Activated T-helper 1 cell treated with anti-CD3 and anti-CD28 coated beads, Interleukin-12 subunit alpha, Interleukin-12 subunit beta, Interleukin-2, Interleukin-4 antibody, amounts not matched to agents 30 ng/mL and 10 ng/mL and 1 ng/mL, durations not matched to agents 14 hours and 24 hours and 36 hours (primary cell): ENCODE measurements around the gene IMMT. TPM values are rescaled to one million over a fixed set of nuclear protein-coding genes. Genes with fewer than 3 reads are reported as not detected.

Experiments
- DNase-seq: peaks from one replicate; pipeline ENCODE4 v3.0.0; 2021; ENCODE audit warnings: low spot score
- H3K27ac Mint-ChIP-seq: one replicate; pipeline ENCODE4 v1.8.0; 2021; ENCODE audit warnings: mild to moderate bottlenecking, mixed read lengths
- H3K27me3 Mint-ChIP-seq: one replicate; pipeline ENCODE4 v1.8.0; 2022; ENCODE audit warnings: mild to moderate bottlenecking, moderate library complexity, mixed read lengths; ENCODE audit not compliant: insufficient read depth
- H3K36me3 Mint-ChIP-seq: one replicate; pipeline ENCODE4 v1.8.0; 2021; ENCODE audit warnings: low read depth, mixed read lengths
- H3K4me1 Mint-ChIP-seq: one replicate; pipeline ENCODE4 v1.8.0; 2021; ENCODE audit warnings: low read depth, mixed read lengths
- H3K4me3 Mint-ChIP-seq: one replicate; pipeline ENCODE4 v1.8.0; 2021; ENCODE audit warnings: mild to moderate bottlenecking, moderate library complexity, mixed read lengths
- H3K9me3 Mint-ChIP-seq: one replicate; pipeline ENCODE4 v1.8.0; 2021; ENCODE audit warnings: mixed read lengths
- intact Hi-C: fragments of 100-400 bp; cut with micrococcal nuclease; formaldehyde crosslinking; loops from one replicate; pipeline ENCODE4 v1.15.1; 2024
- total RNA-seq: library from RNA; stranded (reverse); gene quantifications from 2 replicates; pipeline ENCODE4 v1.2.3, GENCODE V29; 2022

Gene IMMT
- total RNA-seq, 1 donor from 2014 or later: 164 TPM

GRCh38 chr2:86143926-86144685 lies 51.2 kb downstream of the IMMT start:
- H3K9me3 Mint-ChIP-seq: no peaks in the 10 kb centered on the region
- intact Hi-C loops: no loop called here
- no peaks in the 10 kb centered on the region for H3K27me3 Mint-ChIP-seq
- peaks cover 11% of the 10 kb centered on the region for H3K4me1 Mint-ChIP-seq
- no peak for DNase-seq
- H3K4me3 Mint-ChIP-seq: no peak overlapping the region
- H3K27ac Mint-ChIP-seq: peak overlapping the region; percentile 12
- H3K36me3 Mint-ChIP-seq: peaks cover 56% of the 10 kb centered on the region

GRCh38 chr2:86143307-86143706 lies 52.0 kb downstream of the IMMT start:
- H3K27ac Mint-ChIP-seq: no peak overlapping the region
- H3K27me3 Mint-ChIP-seq: no peaks in the 10 kb centered on the region
- H3K9me3 Mint-ChIP-seq: no peaks in the 10 kb centered on the region
- intact Hi-C loops: no loop called here
- H3K4me1 Mint-ChIP-seq: peaks cover 12% of the 10 kb centered on the region
- no peak for DNase-seq
- H3K4me3 Mint-ChIP-seq: no peak overlapping the region
- H3K36me3 Mint-ChIP-seq: peaks cover 57% of the 10 kb centered on the region

GRCh38 chr2:86142436-86143257 lies 52.6 kb downstream of the IMMT start:
- peaks cover 57% of the 10 kb centered on the region for H3K36me3 Mint-ChIP-seq
- no peaks in the 10 kb centered on the region for H3K9me3 Mint-ChIP-seq
- H3K4me1 Mint-ChIP-seq: peaks cover 12% of the 10 kb centered on the region
- H3K4me3 Mint-ChIP-seq: no peak overlapping the region
- no peaks in the 10 kb centered on the region for H3K27me3 Mint-ChIP-seq
- intact Hi-C loops: no loop called here
- DNase-seq: no peak
- no peak overlapping the region for H3K27ac Mint-ChIP-seq

- no peak for DNase-seq
- Mint-ChIP-seq H3K4me3 (no peak overlapping the region), H3K36me3 (peaks cover 64% of the 10 kb centered on the region), H3K27ac (peak overlapping the region; percentile 29), H3K27me3 (no peaks in the 10 kb centered on the region), H3K4me1 (peaks cover 12% of the 10 kb centered on the region), H3K9me3 (no peaks in the 10 kb centered on the region)
- intact Hi-C loops: no loop called here
Measured at GRCh38 chr2:86140969-86141392, 54.3 kb downstream of the IMMT start.

- Mint-ChIP-seq H3K4me3 (no peak overlapping the region), H3K27me3 (no peaks in the 10 kb centered on the region), H3K9me3 (no peaks in the 10 kb centered on the region), H3K4me1 (peaks cover 12% of the 10 kb centered on the region), H3K36me3 (peaks cover 71% of the 10 kb centered on the region), H3K27ac (no peak overlapping the region)
- intact Hi-C loops: no loop called here
- no peak for DNase-seq
Measured at GRCh38 chr2:86139981-86140380, 55.3 kb downstream of the IMMT start.

DNA sequence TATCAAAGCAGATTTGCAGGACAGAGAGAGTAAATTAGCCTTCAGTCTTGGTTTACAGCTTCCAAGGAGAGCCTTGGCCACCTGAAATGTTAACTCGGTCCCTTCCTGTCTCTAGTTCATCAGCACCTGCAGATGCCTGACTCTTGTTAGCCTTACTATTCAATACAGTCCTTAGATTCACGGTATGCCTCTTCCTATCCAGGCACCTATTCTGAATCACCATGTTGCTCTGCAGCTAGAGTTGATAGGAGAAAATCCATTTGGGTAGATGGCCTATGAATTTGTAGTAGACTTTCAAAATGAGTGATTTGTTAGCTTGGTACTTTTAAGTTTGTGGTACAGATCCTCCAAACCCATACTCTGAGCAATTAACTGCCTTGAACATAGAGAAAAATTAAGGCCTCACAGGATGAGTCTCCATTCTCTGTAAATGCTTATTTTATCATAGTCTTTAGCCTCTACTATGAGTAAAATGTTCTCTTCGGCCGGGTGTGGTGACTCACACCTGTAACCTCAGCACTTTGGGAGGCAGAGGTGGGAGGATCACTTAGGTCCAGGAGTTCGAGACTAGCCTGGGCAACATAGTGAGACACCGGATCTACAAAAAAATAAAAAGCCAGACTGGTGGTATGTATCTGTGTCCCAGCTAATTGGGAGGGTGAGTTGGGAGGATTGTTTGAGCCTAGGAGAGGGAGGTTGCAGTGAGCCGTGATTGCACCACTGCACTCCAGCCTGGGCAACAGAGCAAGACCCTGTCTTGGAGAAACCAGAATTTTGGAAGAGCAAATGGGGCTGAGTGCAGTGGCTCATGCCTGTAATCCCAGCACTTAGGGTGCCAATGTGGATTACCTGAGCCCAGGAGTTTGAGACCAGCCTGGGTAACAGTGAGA lies 56.3 kb downstream of the IMMT start:
- DNase-seq: no peak
- Mint-ChIP-seq H3K9me3 (no peaks in the 10 kb centered on the region), H3K4me3 (no peak overlapping the region), H3K27me3 (no peaks in the 10 kb centered on the region), H3K27ac (no peak overlapping the region), H3K4me1 (peaks cover 12% of the 10 kb centered on the region), H3K36me3 (peaks cover 68% of the 10 kb centered on the region)
- intact Hi-C loops: no loop called here

GRCh38 chr2:86136141-86136540 lies 59.1 kb downstream of the IMMT start:
- peaks cover 77% of the 10 kb centered on the region for H3K36me3 Mint-ChIP-seq
- H3K27ac Mint-ChIP-seq: no peak overlapping the region
- H3K4me3 Mint-ChIP-seq: no peak overlapping the region
- no peak for DNase-seq
- peaks cover 12% of the 10 kb centered on the region for H3K4me1 Mint-ChIP-seq
- no peaks in the 10 kb centered on the region for H3K9me3 Mint-ChIP-seq
- intact Hi-C loops: no loop called here
- no peaks in the 10 kb centered on the region for H3K27me3 Mint-ChIP-seq

- DNase-seq: no peak
- Mint-ChIP-seq H3K9me3 (no peaks in the 10 kb centered on the region), H3K27me3 (no peaks in the 10 kb centered on the region), H3K36me3 (peaks cover 78% of the 10 kb centered on the region), H3K4me1 (peaks cover 12% of the 10 kb centered on the region), H3K4me3 (no peak overlapping the region), H3K27ac (peak overlapping the region; percentile 23)
- intact Hi-C loops: no loop called here
Measured at GRCh38 chr2:86135653-86136052, 59.6 kb downstream of the IMMT start.

DNA sequence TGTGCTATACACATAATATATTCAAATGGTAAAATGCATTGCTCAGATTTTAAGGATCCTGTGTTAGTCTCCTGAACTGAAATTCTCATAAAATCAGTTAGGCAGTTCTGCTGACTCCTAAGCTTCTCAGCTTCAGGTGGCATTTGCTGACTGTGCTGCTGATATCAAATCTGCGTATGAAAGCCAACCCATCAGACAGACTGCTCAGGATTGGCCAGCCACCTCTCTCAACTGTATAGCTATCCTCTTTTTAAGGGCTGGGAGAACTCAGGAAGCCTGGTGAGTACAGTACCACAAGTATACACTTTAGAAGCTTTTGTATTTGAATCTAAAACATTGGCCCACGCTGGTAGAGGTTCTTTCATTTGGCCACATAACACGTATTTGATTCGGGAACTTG lies 60.6 kb downstream of the IMMT start:
- Mint-ChIP-seq H3K9me3 (no peaks in the 10 kb centered on the region), H3K36me3 (peaks cover 80% of the 10 kb centered on the region), H3K4me1 (peaks cover 11% of the 10 kb centered on the region), H3K4me3 (no peak overlapping the region), H3K27me3 (no peaks in the 10 kb centered on the region), H3K27ac (no peak overlapping the region)
- no peak for DNase-seq
- intact Hi-C loops: no loop called here

- no peak for DNase-seq
- intact Hi-C loops: loop anchor here (5.0 kb wide), 1 partner anchor 33 kb away; no protein-coding TSS in a partner anchor
- H3K9me3 Mint-ChIP-seq: no peaks in the 10 kb centered on the region
- H3K27ac Mint-ChIP-seq: no peak overlapping the region
- no peak overlapping the region for H3K4me3 Mint-ChIP-seq
- peaks cover 63% of the 10 kb centered on the region for H3K36me3 Mint-ChIP-seq
- peaks cover 9% of the 10 kb centered on the region for H3K4me1 Mint-ChIP-seq
- H3K27me3 Mint-ChIP-seq: no peaks in the 10 kb centered on the region
Measured at GRCh38 chr2:86124683-86125082, 70.6 kb downstream of the IMMT start.

GRCh38 chr2:86123328-86123925 lies 71.8 kb downstream of the IMMT start:
- H3K27me3 Mint-ChIP-seq: no peaks in the 10 kb centered on the region
- H3K4me1 Mint-ChIP-seq: peaks cover 9% of the 10 kb centered on the region
- no peak overlapping the region for H3K27ac Mint-ChIP-seq
- intact Hi-C loops: loop anchor here (5.0 kb wide), 1 partner anchor 34 kb away; no protein-coding TSS in a partner anchor
- DNase-seq: no peak
- H3K9me3 Mint-ChIP-seq: no peaks in the 10 kb centered on the region
- H3K36me3 Mint-ChIP-seq: peaks cover 59% of the 10 kb centered on the region
- no peak overlapping the region for H3K4me3 Mint-ChIP-seq

DNA sequence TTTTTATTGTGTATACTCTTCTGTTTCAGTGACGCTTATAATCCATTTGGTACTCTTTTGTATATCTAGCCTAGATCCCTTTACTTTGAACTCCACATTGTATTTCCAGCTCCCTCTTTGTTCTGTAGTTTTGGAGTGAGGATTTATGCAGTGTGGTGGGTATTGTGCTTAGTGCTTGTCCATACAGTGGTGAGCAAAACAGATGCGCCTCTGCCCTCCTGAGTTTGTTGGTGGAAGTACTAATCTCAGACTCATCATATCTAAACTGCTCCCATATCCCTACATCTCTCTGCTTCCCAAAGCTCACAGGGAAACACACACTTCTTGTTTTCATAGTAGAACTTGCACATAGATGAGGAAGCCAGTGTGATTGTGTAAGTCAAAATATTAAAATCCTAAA lies 77.1 kb downstream of the IMMT start:
- no peak overlapping the region for H3K4me3 Mint-ChIP-seq
- H3K4me1 Mint-ChIP-seq: no peaks in the 10 kb centered on the region
- intact Hi-C loops: no loop called here
- H3K36me3 Mint-ChIP-seq: peaks cover 53% of the 10 kb centered on the region
- no peak overlapping the region for H3K27ac Mint-ChIP-seq
- no peaks in the 10 kb centered on the region for H3K9me3 Mint-ChIP-seq
- H3K27me3 Mint-ChIP-seq: no peaks in the 10 kb centered on the region
- DNase-seq: no peak
